Measurements from ENCODE around the gene CEP68.

CEP68 gene

DNA sequence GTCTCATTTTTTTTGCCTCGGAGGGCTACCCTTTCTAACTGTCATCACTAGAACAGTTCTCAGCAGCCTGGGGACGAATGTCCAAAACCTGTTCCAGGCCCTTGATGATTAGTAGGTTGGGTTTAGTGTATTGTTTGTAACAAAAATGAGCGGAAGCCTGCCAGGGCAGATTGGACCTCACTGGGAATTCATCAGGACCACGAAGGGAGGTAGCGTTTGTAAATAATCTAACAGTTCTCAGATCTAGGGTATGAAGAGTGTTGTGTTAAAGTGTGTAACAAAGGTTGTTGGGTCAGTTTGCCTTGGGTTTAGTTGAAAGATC is 799 bp downstream of the CEP68 start:
- no peak for DNase-seq (ENCODE audit: low read depth)

DNA sequence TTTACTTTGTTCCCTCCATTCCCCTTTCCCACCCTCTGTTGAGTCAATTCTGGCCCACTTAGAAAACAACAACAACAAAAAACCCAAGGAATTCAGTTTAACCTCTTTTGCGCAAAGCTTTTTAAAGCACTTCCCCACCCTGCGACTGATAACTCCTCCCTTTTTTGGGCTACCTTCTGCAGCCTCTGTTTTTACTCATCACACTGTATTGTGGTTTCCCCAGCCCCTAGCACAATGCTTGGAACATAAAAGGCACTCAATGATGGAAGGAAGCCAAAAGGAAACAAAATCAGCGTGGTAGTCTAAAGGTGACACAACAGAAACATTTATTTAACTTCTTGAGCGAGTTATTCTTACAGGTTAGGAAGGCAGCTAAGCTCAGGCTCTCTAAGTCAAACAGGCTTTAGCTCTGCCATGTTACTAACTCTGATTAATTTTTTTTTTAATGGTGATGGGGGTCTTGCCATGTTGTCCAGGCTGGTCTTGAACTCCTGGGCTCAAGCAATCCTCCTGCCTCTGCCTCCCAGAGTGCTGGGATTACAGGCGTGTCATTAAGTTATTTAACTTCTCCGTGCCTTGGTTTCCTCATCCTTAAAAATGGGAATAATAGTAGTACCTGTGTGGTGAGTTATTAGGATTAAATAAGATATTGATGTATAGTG is 1.3 kb downstream of the CEP68 start:
- no peak for DNase-seq (ENCODE audit: low read depth)

DNA sequence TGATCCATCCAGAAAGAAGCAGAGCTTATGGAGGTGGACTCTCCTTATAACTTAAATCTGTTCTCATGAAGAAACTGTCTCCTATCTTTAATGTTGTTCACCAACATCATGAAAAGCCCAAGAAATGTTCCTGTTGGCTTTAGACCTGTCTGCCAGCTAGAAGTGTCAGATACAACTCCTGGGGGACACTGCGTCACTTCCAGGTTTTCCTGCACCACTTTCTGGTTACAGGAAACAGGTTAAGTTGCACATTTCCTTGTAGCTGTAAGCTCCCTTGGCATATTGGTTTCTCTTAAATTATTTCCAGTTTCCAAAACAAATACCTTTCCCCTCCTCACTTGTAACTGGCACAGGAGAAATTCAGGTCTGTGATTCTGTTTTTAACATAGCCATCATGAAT is 2.9 kb downstream of the CEP68 start:
- no peak for DNase-seq (ENCODE audit: low read depth)

DNA sequence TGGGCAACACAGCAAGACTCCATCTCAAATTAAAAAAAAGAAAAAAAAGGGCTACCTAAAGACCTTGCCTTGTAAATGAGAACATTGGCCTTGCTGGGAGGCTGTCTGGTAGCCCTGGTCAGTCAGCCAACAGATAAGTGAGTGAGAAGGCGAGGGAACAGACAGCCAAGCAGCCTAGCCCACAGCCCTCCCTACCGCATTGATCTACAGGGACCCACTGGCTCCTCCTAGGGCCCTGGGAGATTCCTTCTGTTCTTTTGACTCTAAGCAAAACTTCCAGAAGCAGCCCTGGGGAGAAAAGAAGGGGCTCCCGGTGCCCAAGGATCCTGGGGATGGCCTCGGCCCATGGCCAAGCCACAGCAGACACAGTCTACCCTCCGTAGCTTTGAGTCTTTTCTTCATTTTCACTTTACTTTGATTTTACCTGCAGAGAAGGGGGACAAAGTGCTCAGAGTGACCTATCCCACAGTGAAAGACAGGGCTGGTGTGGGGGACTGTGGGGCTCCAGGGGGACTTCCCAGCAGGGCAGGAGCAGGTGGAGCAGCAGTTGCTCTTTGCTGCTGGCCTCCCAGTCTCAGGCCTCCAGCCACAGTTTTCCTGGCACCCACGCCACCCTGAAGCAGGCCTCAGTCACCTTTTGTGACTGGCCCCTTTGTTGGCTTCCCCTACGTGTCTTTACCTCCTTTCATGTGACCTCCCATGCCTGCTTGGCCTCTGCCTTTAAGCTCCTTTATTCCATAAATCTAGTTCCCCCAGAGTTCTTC is 5.1 kb downstream of the CEP68 start:
- DNase-seq (ENCODE audit: low read depth): no peak

DNA sequence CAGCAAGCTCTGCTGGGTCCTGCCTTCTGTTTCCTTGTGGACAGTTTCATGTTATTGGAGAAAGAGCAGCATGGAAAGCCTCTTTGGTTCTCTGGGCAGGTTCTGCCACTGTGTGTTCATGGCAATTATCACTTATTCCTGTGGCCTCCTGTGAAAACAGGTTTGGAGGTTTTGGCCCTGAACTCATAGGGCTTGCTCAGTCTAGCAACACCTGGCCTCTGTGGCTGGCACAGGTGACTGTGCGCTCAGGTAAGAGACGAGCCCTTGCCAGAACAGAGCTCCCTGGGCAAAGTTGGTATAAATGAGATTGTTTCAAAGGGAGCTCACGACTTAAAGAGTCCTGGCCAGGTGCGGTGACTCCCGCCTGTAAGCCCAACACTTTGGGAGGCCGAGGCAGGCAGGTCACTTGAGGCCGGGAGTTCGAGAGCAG is 5.7 kb downstream of the CEP68 start:
- no peak for DNase-seq (ENCODE audit: low read depth)

DNA sequence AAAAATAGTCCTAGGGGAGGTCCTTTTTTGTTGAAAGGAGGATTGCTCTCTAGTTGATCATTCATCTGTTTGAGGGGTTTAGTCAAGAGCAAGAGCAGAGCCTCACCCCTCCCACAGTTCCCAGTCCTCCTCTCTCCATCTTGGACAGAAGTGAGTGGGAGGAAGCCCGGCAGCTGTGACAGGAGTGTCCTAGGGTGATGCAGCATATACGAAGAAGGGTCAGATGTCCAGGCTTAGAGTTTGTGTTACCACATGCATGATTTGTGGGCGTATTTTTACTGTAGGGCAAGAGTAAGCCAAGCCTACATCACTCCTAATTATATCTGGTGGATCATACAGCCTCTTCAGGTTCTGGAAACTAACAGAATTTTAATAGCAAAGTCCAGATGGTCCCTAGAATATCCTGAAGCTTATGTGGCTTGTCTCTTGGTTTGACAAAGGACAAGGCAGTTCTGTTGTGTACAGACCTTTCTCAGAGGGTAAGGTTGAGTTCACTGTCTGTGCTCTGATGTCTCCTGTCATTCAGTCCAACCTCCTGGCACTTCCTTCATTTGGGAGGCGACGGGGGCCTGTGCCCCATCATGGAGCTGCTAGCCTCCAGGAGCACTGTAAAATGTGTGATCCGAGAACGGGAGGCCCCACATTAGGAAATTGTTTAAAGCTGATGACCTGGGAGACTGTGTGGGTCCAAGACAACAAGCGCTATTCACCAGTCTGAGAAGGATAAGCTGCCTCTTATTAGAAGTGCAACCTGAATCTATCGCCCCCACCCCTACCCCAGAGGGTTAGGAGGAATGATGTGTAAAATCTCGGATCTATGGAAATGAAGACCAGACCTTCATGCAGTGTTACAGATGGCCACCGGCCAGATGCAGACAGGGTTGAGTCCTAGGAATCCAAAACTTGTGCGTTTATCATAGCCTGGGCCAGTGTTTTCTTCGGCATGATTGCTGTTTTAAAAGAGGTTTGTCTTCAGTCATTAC is 6.9 kb downstream of the CEP68 start:
- no peak for DNase-seq (ENCODE audit: low read depth)

DNA sequence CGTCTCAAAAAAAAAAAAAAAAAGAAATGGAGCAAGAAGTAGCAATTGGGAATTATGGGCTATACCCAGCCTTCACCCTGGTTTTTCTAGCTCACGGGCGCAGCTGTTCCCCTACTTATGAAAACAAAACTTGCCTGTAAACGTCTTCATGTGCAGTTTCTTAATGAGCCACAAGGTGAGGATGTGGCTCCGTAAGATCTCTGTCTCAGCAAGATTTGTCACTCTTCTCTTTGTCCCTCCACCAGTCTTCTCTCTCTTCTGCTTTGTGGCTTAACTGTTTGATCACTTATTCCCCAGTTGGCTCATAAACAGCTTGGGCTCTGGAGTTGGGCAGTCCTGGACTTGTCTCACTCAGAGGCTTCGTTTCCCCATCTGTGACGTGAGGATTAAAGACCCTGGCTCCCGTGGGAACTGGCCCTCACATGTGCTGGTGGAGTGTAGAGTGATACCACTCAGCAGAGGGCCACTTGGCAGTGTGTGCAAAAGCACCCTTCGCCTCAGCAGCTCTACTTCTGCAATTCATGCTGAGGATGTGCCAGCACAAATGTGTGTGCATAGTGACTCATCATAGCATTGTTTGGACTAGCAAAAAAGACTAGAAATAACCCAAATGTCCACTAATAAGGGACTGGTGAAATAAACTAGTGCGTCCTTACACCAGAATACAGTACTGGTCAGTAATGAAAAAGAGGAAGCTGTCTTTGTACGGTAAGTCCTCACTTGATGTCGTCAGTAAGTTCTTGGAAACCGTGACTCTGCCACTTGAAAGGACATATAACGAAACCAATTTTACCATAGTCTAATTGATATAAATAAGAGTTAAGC is 8.7 kb downstream of the CEP68 start:
- peak; percentile 90 for DNase-seq (ENCODE audit: low read depth)

DNA sequence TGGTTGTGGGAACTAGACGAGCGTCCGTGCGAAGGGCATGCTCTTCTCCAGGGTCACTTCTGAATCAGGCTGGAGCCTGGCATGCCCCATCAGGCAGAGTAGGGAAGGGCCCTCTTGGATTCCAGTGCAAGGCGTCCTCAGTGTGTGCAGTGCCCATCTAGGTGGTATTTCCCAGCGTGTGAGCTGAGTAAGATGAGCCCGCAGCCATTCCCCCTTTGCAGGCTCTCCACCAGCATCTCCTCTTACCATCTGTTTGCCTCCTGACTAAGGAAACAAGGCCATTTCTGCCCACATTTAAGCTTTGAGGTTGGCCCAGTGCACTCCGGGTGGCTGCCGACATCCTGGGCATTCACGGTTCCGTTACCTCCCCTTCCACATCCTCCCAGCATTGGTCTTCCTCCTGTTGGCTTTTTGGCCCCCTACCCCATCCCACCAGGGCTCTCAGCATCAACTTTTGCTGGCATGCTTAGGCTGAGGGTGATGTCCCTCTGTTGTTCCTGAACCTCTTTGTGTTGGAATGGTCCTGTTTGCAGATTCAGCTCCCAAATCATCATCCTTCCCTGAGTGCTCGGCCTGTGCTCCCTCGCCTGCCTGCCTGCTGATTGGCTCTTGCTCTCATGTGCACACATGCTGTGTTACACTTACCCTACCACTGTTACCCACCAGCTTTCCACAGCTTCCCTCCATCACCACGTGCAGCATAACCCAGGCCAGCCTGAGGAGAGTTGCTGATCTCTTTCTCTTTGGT is 11.8 kb downstream of the CEP68 start:
- DNase-seq (ENCODE audit: low read depth): no peak

DNA sequence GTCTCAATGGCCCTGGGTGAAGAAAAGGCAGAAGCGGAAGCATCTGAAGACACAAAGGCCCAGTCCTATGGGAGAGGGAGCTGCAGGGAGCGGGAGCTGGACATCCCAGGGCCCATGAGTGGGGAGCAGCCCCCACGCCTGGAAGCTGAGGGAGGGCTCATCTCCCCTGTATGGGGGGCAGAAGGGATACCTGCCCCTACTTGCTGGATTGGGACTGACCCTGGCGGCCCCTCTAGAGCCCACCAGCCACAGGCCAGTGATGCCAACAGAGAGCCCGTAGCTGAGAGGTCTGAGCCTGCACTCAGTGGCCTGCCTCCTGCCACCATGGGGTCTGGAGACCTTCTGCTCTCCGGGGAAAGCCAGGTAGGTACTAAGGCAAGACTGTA is 13.2 kb downstream of the CEP68 start:
- DNase-seq (ENCODE audit: low read depth): no peak

DNA sequence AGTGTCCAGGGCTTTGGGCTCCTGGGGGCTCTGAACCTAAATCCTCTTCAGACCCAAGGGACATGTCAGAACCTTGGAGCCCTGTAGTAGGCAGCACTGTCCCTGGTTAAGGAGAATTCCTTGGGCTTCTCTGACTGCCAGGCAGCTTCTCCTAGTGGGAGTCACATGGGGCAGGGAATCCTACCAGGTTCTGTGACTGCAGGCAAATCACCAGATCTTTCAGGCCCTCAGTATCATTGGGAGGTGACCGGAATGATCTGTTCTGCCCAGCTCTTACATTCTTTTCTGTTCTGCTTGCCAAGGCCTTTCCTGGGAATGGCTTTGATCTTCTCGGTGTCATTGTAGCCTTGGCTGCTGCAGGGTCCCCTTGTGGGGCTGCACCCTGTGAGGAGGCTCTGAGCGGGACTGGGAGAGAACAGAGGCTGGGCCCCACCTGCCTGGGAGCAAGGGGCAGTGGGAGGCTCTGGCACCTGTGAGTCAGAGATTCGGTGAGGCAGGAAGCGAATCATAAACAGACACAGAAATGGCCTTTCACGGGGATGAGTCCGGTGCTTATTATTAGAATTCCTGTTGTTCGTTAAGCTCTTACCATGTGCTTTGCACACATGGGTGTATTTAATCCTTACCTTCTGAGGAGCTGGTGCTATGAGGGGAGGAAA is 14.1 kb downstream of the CEP68 start:
- DNase-seq (ENCODE audit: low read depth): no peak

DNA sequence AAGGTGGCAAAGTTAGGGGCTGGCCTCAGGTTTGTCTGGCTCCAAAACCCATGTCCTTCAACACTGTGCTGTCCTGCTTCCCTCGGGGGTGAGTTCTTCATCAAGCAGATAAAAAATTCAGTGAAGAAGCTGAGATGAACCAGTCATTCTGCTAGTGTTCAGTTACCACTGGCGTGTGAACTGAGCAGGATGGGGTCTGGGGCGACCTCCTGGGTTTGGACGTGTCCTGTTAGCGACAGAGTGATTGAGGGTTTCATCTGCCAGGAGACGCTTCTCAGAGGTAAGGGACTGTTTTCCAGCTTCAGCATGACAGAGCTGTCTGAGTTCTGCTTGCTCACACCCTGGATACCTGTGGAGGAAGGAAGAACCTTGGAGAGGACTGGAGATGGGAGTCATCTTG is 14.6 kb downstream of the CEP68 start:
- no peak for DNase-seq (ENCODE audit: low read depth)

DNA sequence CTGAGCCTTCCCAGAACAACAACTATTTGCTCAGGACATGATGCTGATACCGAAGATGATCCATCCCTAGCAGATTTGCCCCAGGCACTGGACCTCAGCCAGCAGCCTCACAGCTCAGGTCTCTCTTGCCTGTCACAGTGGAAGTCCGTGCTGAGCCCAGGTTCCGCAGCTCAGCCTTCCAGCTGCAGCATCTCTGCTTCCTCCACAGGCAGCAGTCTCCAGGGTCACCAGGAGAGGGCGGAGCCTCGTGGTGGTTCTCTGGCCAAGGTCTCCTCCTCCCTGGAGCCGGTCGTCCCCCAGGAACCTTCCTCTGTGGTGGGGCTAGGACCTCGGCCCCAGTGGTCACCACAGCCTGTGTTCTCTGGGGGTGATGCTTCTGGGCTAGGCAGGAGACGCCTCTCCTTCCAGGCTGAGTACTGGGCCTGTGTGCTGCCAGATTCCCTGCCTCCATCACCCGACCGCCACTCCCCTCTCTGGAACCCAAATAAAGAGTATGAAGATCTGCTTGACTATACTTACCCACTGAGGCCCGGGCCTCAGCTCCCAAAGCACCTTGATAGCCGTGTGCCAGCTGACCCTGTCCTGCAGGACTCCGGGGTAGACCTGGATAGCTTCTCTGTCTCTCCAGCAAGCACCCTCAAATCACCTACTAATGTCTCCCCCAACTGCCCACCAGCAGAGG is 15.4 kb downstream of the CEP68 start:
- DNase-seq (ENCODE audit: low read depth): no peak

DNA sequence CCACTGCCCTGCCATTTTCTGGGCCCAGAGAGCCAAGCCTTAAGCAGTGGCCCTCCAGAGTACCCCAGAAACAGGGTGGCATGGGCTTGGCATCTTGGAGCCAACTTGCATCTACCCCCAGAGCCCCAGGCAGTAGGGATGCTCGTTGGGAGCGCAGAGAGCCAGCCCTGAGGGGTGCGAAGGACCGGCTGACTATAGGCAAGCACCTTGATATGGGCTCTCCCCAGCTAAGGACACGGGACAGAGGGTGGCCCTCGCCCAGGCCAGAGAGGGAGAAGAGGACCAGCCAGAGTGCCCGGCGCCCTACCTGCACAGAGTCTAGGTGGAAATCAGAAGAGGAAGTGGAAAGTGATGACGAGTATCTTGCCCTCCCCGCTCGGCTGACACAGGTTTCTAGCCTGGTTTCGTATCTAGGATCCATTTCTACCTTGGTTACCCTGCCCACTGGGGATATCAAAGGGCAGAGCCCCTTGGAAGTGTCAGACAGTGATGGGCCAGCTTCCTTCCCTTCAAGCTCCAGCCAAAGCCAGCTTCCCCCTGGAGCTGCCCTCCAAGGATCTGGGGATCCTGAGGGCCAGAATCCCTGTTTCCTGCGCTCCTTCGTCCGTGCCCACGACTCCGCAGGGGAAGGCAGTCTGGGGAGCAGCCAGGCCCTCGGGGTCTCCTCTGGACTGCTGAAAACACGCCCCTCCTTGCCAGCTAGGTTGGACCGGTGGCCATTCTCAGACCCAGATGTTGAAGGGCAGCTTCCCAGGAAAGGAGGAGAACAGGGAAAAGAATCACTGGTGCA is 16.2 kb downstream of the CEP68 start:
- no peak for DNase-seq (ENCODE audit: low read depth)

DNA sequence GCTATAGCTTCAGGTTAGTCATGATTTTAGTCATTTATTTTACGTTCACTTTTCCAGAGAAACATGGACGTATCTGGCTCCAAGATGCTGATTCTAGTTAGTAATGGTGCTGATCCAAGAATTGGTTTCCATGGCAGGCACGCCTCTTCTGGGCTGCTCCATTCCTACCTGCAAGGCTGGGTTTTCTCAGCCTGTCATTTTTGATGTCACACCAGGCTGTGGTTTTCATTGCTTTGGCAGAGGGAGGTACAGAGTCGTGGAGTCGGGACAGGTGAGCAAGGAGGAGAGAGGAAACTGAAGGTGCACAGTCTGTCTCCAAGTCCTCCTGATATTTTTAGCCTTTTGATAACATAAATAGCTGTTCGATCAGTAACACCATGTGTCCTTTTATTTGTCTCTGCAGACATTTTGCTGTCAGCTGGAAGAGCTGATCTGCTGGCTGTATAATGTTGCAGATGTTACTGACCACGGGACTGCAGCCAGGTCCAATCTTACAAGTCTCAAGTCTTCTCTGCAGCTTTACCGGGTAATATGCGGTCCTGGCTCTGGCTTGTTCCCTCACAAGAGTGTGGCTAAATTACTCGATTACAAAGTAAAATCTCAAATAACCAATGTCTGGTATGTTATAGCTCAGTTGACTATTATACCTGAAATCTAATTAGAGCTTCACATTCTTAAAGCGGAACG is 17.8 kb downstream of the CEP68 start:
- DNase-seq (ENCODE audit: low read depth): no peak

DNA sequence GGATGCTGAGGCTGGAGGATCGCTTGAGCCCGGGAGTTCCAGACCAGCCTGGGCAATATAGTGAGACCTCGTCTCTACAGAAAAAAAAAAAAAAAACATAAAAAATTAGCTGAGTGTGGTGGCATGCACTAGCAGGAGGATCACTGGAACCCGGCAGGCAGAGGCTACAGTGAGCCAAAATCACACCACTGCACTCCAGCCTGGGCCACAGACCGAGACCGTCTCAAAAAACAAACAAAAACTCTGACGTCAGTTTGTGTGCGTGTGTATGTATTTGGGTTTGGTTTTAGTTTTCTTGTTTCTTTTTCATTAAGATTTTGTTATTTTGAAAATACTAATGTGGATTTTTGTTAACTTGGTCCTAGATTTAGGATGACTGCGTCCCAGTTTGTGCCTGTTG is 19.0 kb downstream of the CEP68 start:
- no peak for DNase-seq (ENCODE audit: low read depth)

DNA sequence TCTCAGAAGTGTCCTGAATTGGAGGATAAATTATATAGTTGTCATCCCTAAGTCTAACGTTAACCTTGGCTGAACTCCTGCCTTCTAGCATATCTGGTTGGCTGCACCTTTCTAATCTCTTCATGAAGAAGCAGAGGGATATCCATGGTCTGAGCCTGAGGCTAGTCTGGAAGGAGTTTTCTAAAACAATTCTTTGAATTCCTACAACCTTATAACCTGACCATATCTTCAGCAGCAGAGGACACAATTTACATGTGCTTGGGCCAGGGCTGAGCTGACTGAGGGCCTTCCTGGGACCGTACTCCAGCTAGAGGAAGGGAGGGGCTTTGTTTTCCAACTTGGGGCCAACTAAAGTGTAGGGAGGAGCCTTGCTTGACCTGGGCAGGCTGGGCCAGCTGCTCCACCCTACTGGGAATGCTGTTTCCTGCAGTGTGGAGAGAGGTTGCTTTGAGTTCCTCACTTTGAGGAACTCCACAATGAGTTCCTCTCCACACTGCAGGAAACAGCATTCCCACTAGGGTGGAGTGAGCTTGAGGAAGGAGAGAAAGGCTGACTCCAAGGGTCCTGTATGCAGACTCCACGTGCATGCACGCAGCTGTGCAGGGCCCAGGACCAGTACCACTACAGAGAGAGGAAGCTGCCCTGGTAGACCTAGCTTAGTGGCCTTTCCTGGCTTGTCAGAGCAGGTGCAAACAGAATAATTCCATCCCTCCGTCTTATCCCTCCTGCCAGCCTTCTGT is 19.6 kb downstream of the CEP68 start:
- no peak for DNase-seq (ENCODE audit: low read depth)

DNA sequence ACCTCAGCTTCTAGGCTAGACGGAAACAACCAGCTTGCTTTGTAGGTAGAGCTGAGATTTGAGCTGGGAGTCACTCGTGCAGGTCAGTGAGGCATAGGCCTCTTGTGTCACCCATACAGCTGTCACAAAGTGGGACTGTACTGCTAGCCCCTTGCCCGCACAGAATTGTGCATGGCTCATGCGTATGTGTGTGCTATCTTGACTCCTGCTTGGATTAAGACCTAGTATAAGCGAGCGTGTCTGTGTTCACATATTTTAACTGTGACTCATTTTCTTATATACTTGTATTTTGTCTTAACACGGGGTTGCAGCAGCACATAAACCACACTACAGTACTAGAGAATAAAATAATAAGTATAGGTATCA is 20.1 kb downstream of the CEP68 start:
- no peak for DNase-seq (ENCODE audit: low read depth)

DNA sequence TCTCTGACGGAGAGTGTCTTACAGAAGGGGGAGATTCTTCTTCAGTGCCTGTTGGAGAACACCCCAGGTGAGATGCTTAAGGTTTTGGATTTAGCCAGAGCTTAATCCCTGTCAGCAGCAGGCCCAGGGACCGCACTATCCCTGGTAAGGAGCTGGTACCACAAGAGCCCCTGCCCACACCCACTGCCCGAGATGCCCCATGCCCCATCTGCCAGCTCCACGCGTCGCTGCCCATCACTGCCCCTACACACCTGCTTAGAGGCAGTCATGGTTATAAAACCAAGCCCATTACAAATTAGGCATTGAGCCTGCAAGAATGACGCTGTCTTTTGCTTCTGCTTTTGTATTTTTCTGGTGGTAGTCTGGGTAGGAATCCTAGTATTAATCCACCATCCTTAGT is 21.7 kb downstream of the CEP68 start:
- no peak for DNase-seq (ENCODE audit: low read depth)

Data from stromal cell of bone marrow (primary cell).